Adipose tissue (tissue), 3 donors: ENCODE data around the gene NLRP6. TPM values are rescaled to one million over a fixed set of nuclear protein-coding genes. Genes with fewer than 3 reads are reported as not detected.
"Not testable (repeated sequence)": the region's sequence is repeated elsewhere in the genome, so short reads cannot be mapped to it uniquely, and the experiment has no call there.

Experiments used
- H3K27ac ChIP-seq: one replicate; pipeline ENCODE4 v1.5.1; 2013; ENCODE audit warnings: low read depth, low read length
- WGBS, 3 donors: extraction: QIAGEN DNeasy Blood & Tissue Kit; methylation state at CpG; one replicate each; pipeline ENCODE4 v1.1.7; 2013; 5-methylcytosine and 5-hydroxymethylcytosine counted together
- polyA plus RNA-seq, 3 donors: library from polyadenylated mRNA; stranded (reverse); fragments of 200-250 nt; gene quantifications; one replicate each; pipeline ENCODE4 v1.2.3, GENCODE V29; 2013
- donor health status: healthy with polysubstance abuse.
- donor health status: Bipolar disorder and iron deficiency.
- donor health status: healthy.

NLRP6 gene
- polyA plus RNA-seq, 3 donors = 0.22 to 0.54 (median 0.43) TPM

- WGBS, 3 donors = 5 to 22% (median 14%) methylated on average over 19 of the region's 19 CpGs
- H3K27ac ChIP-seq = peak overlapping the region; percentile 98
Measured at GRCh38 chr11:326842-327580, 48.8 kb downstream of the NLRP6 start.

GRCh38 chr11:327581-327923, 49.3 kb downstream of the NLRP6 start:
- peak overlapping the region; percentile 98 for H3K27ac ChIP-seq
- WGBS, 3 donors = 94 to 100% (median 98%) methylated on average over 3 of the region's 3 CpGs

- H3K27ac ChIP-seq = no peak overlapping the region
- WGBS, 3 donors = 94 to 97% (median 96%) methylated on average over 13 of the region's 13 CpGs
Measured at GRCh38 chr11:328012-328411, 49.8 kb downstream of the NLRP6 start.

GRCh38 chr11:328516-329100, 50.4 kb downstream of the NLRP6 start:
- H3K27ac ChIP-seq = not testable (repeated sequence)
- WGBS, 3 donors = 88 to 90% (median 89%) methylated on average over 14 to 15 of the region's 15 CpGs

GRCh38 chr11:329886-330253, 51.7 kb downstream of the NLRP6 start:
- WGBS, 3 donors = 94 to 98% (median 96%) methylated on average over 2 of the region's 2 CpGs
- H3K27ac ChIP-seq = no peak overlapping the region

GRCh38 chr11:330307-330693, 52.1 kb downstream of the NLRP6 start:
- H3K27ac ChIP-seq = no peak overlapping the region
- 80 to 84% (median 81%) methylated on average over 12 to 14 of the region's 14 CpGs for WGBS, 3 donors

GRCh38 chr11:330694-331357, 52.6 kb downstream of the NLRP6 start:
- no peak overlapping the region for H3K27ac ChIP-seq
- 84 to 86% (median 84%) methylated on average over 34 of the region's 34 CpGs for WGBS, 3 donors

GRCh38 chr11:331358-332060, 53.3 kb downstream of the NLRP6 start:
- WGBS, 3 donors = 82 to 87% (median 84%) methylated on average over 19 of the region's 19 CpGs

GRCh38 chr11:332651-333480, 54.7 kb downstream of the NLRP6 start:
- 86 to 90% (median 87%) methylated on average over 23 of the region's 23 CpGs for WGBS, 3 donors
- H3K27ac ChIP-seq = no peak overlapping the region

More at GRCh38 chr11:331358-332060, 53.3 kb downstream of the NLRP6 start:
- H3K27ac ChIP-seq = no peak overlapping the region

- 82 to 88% (median 87%) methylated on average over 17 of the region's 17 CpGs for WGBS, 3 donors
- H3K27ac ChIP-seq = not testable (repeated sequence)
Measured at GRCh38 chr11:333616-334263, 55.5 kb downstream of the NLRP6 start.

GRCh38 chr11:334264-334994, 56.2 kb downstream of the NLRP6 start:
- 58 to 61% (median 60%) methylated on average over 25 of the region's 25 CpGs for WGBS, 3 donors
- no peak overlapping the region for H3K27ac ChIP-seq

Other genes with a start within 250 kb of the NLRP6 start
- gene SCGB1C1, start 85.3 kb upstream of the NLRP6 start, polyA plus RNA-seq = under 1 TPM in 1 of 3 donors, not detected in 2; 0.40 TPM
- gene BET1L, start 71.0 kb upstream of the NLRP6 start, polyA plus RNA-seq = 10 to 100 TPM; 28.1 to 49.1 (median 29.9) TPM
- 10 to 100 TPM; 37.9 to 55.3 (median 48.1) TPM for gene RIC8A, start 70.7 kb upstream of the NLRP6 start, polyA plus RNA-seq
- gene SIRT3, start 42.1 kb upstream of the NLRP6 start, polyA plus RNA-seq = 10 to 100 TPM; 15.8 to 18.8 (median 17.7) TPM
- 100 to 1,000 TPM in 1 of 3 donors, 10 to 100 TPM in 2; 65.7 to 121 (median 98.5) TPM for gene PSMD13, start 41.4 kb upstream of the NLRP6 start, polyA plus RNA-seq
- gene PGGHG, start 10.7 kb downstream of the NLRP6 start, polyA plus RNA-seq = 100 to 1,000 TPM in 1 of 3 donors, 10 to 100 TPM in 2; 28.8 to 335 (median 51.2) TPM
- under 1 TPM in 1 of 3 donors, not detected in 2; 0.35 TPM for gene IFITM5, start 21.1 kb downstream of the NLRP6 start, polyA plus RNA-seq
- gene IFITM2, start 29.4 kb downstream of the NLRP6 start, polyA plus RNA-seq = 1,000 to 10,000 TPM in 2 of 3 donors, 100 to 1,000 TPM in 1; 208 to 1,862 (median 1,191) TPM
- 100 to 1,000 TPM in 2 of 3 donors, 10 to 100 TPM in 1; 84.7 to 356 (median 325) TPM for gene IFITM1, start 35.6 kb downstream of the NLRP6 start, polyA plus RNA-seq
- gene IFITM3, start 42.5 kb downstream of the NLRP6 start, polyA plus RNA-seq = 1,000 to 10,000 TPM in 2 of 3 donors, 100 to 1,000 TPM in 1; 569 to 2,459 (median 1,570) TPM
- gene B4GALNT4, start 91.1 kb downstream of the NLRP6 start, polyA plus RNA-seq = 1 to 10 TPM in 2 of 3 donors, under 1 TPM in 1; 0.99 to 3.8 (median 1.6) TPM
- 10 to 100 TPM in 1 of 3 donors, 1 to 10 TPM in 2; 1.0 to 15.4 (median 3.4) TPM for gene PKP3, start 115.8 kb downstream of the NLRP6 start, polyA plus RNA-seq
- 10 to 100 TPM; 39.4 to 99.3 (median 49.2) TPM for gene SIGIRR, start 136.6 kb downstream of the NLRP6 start, polyA plus RNA-seq
- 10 to 100 TPM in 1 of 3 donors, 1 to 10 TPM in 1, under 1 TPM in 1; 0.45 to 14.3 (median 2.7) TPM for gene ANO9, start 163.6 kb downstream of the NLRP6 start, polyA plus RNA-seq
- gene PTDSS2, start 171.9 kb downstream of the NLRP6 start, polyA plus RNA-seq = 10 to 100 TPM; 18.1 to 23.4 (median 22.0) TPM
- 100 to 1,000 TPM in 2 of 3 donors, 10 to 100 TPM in 1; 93.4 to 217 (median 208) TPM for gene RNH1, start 228.8 kb downstream of the NLRP6 start, polyA plus RNA-seq